Activated naive CD8-positive, alpha-beta T cell (primary cell): ENCODE data around the gene CAMKK2.
"Not testable (repeated sequence)": the region's sequence is repeated elsewhere in the genome, so short reads cannot be mapped to it uniquely, and the experiment has no call there.

Experiments used
- H3K27ac Mint-ChIP-seq: one replicate; pipeline ENCODE4 v1.8.0; 2021; ENCODE audit warnings: mixed read lengths
- H3K27me3 Mint-ChIP-seq: one replicate; pipeline ENCODE4 v1.8.0; 2021; ENCODE audit warnings: mixed read lengths
- H3K36me3 Mint-ChIP-seq: one replicate; pipeline ENCODE4 v1.8.0; 2021; ENCODE audit warnings: mixed read lengths
- H3K4me1 Mint-ChIP-seq: one replicate; pipeline ENCODE4 v1.8.0; 2021; ENCODE audit warnings: low read depth, mixed read lengths
- H3K4me3 Mint-ChIP-seq: one replicate; pipeline ENCODE4 v1.8.0; 2021; ENCODE audit warnings: mild to moderate bottlenecking, mixed read lengths
- H3K9me3 Mint-ChIP-seq: one replicate; pipeline ENCODE4 v1.8.0; 2021; ENCODE audit warnings: low read depth, mixed read lengths

The CAMKK2 gene

DNA sequence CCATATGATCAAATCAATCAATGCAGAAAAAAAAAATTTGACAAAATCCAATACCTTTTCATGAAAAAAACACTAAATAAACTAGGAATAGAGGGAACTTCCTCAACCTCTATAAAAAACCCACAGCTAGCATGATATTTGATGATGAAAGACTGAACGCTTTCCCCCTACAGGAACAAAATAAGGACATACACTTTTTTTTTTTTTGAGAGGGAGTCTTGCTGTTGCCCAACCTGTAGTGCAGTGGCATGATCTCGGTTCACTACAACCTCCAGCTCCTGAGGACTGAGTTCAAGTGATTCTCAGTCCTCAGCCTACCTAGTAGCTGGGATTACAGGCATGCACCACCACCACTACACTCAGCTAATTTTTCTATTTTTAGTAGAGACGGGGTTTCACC is 17.9 kb upstream of the CAMKK2 start:
- peak overlapping the region; percentile 16 for H3K27ac Mint-ChIP-seq
- H3K27me3 Mint-ChIP-seq, result no peaks in the 10 kb centered on the region
- H3K36me3 Mint-ChIP-seq, result peaks cover 18% of the 10 kb centered on the region

DNA sequence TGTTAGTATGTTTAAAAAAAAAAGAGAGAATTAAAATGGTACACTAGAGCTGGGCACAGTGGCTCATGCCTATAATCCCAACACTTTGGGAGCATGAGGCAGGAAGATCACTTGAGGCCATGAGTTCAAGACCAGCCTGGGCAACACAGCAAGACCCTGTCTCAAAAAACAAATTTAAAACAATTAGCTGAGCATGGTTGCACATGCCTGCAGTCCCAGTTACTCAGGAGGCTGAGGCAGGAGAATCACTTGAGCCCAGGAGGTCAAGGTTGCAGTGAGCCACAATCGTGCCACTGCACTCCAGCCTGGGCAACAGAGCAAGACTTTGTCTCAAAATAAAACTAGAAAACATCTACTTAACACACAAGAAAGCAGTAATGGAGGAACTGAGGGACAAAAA is 13.7 kb upstream of the CAMKK2 start:
- H3K9me3 Mint-ChIP-seq, H3K27ac Mint-ChIP-seq, H3K36me3 Mint-ChIP-seq, H3K4me3 Mint-ChIP-seq, H3K27me3 Mint-ChIP-seq: not testable (repeated sequence)
- H3K4me1 Mint-ChIP-seq, result peaks cover 19% of the 10 kb centered on the region

More for the DNA sequence above, 17.9 kb upstream of the CAMKK2 start:
- Mint-ChIP-seq H3K9me3 (no peaks in the 10 kb centered on the region), H3K4me1 (peaks cover 28% of the 10 kb centered on the region), H3K4me3 (no peak overlapping the region)

DNA sequence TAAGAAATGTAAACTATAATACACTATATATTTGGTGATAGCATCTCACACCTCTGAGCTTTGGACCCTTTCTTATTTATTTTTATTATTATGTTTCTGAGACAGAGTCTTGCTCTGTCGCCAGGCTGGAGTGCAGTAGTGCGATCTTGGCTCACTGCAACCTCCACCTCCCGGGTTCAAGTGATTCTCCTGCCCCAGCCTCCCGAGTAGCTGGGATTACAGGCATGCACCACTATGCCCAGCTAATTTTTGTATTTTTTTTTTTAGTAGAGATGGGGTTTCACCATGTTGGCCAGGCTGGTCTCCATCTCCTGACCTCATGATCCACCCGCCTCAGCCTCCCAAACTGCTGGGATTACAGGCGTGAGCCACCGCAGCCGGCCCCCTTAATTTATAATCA is 10.9 kb upstream of the CAMKK2 start:
- not testable (repeated sequence) for H3K27ac Mint-ChIP-seq, H3K36me3 Mint-ChIP-seq, H3K27me3 Mint-ChIP-seq, H3K9me3 Mint-ChIP-seq, H3K4me1 Mint-ChIP-seq, H3K4me3 Mint-ChIP-seq

DNA sequence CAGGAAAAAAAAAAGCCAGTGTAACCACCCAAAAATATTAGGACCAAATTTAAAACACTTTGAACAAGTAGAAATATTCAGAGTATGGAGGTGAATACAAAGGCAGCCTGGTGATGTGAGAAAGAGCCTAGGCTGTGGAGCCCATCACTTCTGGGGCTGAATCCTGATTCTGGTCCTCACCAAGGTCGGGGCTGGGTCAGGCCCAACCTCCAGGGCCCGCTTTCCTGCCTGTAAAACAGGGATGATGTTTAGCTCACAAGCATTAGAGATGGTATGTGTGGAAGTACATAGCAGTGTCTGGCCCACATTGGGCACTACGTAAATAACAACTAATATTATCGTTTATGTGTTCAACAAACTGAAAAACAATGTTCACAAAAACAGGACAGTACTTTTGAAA is 7.8 kb upstream of the CAMKK2 start:
- Mint-ChIP-seq H3K27ac (no peak overlapping the region), H3K36me3 (peaks cover 2% of the 10 kb centered on the region), H3K4me1 (no peaks in the 10 kb centered on the region), H3K4me3 (no peak overlapping the region), H3K9me3 (no peaks in the 10 kb centered on the region), H3K27me3 (no peaks in the 10 kb centered on the region)

DNA sequence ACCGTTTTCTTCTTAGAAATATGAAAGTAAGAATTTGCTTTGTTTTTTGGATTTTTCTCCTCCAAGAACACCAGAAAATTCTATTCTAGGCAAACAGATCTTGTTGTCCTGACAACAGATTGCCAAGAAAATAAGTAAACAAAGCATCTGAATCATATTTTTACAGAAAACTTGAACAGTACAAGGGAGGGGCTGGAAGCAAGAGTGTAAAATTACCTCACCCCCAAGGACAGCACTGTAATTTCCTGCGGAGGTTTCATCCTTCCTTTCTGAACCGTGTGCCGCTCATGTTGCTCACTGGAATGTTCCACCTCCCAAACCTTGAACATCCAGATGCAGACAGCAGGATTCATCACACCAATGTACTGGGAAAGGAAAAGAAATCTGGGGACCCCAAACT is 5.4 kb upstream of the CAMKK2 start:
- Mint-ChIP-seq H3K4me1 (peaks cover 9% of the 10 kb centered on the region), H3K27ac (no peak overlapping the region), H3K4me3 (no peak overlapping the region), H3K36me3 (no peaks in the 10 kb centered on the region), H3K9me3 (no peaks in the 10 kb centered on the region), H3K27me3 (no peaks in the 10 kb centered on the region)

DNA sequence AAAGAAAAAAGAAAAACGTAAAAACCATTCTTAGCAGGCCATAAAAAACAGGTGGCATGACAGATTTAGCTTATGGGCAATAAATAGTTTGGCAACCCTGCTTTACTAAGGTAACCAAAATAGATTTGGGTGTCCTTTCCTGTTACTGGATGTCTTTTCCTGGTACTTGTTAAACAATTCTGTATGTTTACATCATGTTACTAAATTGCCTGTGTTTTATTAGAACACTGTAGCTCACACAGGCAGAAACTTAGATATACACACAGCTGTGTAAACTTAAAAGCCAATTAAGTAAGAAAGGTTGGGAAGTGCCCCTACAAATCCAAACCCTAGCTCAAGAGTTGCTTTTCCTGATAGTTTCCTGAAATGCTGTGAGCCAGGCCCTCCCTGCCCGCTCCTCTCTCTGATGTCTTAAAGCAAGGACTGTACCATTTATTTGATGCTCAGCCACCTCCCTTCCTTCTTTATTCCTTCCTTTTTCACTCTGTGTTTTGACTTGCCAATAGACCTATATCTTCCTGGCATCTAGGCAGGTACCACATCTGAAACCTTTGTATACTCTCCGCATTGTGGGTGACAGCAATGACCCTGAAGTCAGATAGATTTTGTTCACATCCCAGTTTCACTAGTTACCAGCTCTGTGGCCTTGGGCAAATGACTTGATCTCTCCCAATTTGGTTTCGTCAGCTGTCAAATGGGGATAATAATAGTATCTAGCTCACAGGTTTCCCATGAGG is 3.7 kb upstream of the CAMKK2 start:
- Mint-ChIP-seq H3K27me3 (no peaks in the 10 kb centered on the region), H3K4me3 (no peak overlapping the region), H3K4me1 (peaks cover 10% of the 10 kb centered on the region)

DNA sequence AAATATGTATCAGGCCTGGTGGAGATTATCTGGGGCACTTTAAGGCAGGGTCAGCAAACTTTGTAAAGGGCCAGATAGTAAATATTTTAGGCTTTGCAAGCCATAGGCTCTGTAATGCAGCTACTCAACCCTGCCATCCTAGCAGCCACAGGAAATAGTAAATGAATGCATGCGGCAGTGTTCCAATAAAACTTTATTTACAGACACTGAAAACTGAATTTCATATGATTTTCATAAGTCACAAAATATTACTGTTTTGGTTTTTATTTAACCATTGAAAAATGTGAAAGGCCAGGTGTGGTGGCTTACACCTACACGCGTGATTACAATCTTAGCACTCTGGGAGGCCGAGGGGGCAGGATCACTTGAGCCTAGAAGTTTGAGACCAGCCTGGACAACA is 3.2 kb upstream of the CAMKK2 start:
- no peaks in the 10 kb centered on the region for H3K27me3 Mint-ChIP-seq
- peaks cover 13% of the 10 kb centered on the region for H3K4me1 Mint-ChIP-seq
- no peak overlapping the region for H3K27ac Mint-ChIP-seq
- no peaks in the 10 kb centered on the region for H3K9me3 Mint-ChIP-seq
- no peak overlapping the region for H3K4me3 Mint-ChIP-seq
- H3K36me3 Mint-ChIP-seq, result no peaks in the 10 kb centered on the region

More for the DNA sequence above, 3.7 kb upstream of the CAMKK2 start:
- Mint-ChIP-seq H3K36me3 (no peaks in the 10 kb centered on the region), H3K27ac (no peak overlapping the region), H3K9me3 (no peaks in the 10 kb centered on the region)

DNA sequence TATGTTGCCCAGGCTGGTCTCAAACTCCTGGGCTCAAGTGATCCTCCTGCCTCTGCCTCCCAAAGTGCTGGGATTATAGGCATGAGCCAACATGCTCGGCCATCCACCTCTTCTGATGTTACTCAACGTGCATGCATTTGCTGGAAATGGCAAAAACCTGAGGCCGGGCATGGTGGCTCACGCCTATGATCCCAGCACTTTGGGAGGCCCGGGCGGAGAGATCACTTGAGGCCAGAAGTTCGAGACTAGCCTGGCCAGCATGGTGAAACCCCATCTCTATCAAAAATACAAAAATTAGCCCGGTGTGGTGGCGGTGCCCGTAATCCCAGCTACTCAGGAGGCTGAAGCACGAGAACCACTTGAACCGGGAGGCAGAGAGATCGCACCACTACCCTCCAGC is 1.9 kb upstream of the CAMKK2 start:
- H3K36me3 Mint-ChIP-seq, H3K9me3 Mint-ChIP-seq, H3K27me3 Mint-ChIP-seq, H3K27ac Mint-ChIP-seq: not testable (repeated sequence)
- Mint-ChIP-seq H3K4me1 (peaks cover 17% of the 10 kb centered on the region), H3K4me3 (peak overlapping the region; percentile 87)

DNA sequence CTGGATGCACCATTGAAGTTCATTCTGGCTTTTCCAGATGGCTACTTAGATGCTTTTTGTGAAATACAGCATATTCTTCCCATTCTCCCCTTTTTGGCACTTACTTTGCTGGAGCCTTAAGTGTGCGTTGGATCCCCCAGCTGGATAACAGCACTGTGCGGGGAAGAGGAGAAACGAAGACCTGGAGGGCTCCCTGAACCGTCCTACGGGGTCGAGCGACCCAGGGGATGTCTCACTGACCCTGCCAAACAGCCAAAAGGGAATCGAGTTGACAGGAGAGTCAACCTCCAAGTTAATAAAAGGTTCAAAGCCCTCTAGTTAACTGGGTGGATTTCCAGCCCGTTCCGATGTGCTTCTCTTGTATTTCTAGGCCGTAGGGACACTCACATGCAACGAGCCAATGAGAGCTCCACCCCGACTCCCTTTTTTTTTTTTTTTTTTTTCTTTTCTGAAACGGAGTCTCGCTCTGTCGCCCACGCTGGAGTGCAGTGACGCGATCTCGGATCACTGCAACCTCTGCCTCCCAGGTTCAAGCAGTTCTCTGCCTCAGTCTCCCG is 1.0 kb upstream of the CAMKK2 start:
- H3K9me3 Mint-ChIP-seq, result no peaks in the 10 kb centered on the region
- no peaks in the 10 kb centered on the region for H3K36me3 Mint-ChIP-seq
- H3K4me1 Mint-ChIP-seq, result peaks cover 19% of the 10 kb centered on the region
- H3K27ac Mint-ChIP-seq, result peak overlapping the region; percentile 70
- H3K27me3 Mint-ChIP-seq, result no peaks in the 10 kb centered on the region
- H3K4me3 Mint-ChIP-seq, result peak overlapping the region; percentile 87

DNA sequence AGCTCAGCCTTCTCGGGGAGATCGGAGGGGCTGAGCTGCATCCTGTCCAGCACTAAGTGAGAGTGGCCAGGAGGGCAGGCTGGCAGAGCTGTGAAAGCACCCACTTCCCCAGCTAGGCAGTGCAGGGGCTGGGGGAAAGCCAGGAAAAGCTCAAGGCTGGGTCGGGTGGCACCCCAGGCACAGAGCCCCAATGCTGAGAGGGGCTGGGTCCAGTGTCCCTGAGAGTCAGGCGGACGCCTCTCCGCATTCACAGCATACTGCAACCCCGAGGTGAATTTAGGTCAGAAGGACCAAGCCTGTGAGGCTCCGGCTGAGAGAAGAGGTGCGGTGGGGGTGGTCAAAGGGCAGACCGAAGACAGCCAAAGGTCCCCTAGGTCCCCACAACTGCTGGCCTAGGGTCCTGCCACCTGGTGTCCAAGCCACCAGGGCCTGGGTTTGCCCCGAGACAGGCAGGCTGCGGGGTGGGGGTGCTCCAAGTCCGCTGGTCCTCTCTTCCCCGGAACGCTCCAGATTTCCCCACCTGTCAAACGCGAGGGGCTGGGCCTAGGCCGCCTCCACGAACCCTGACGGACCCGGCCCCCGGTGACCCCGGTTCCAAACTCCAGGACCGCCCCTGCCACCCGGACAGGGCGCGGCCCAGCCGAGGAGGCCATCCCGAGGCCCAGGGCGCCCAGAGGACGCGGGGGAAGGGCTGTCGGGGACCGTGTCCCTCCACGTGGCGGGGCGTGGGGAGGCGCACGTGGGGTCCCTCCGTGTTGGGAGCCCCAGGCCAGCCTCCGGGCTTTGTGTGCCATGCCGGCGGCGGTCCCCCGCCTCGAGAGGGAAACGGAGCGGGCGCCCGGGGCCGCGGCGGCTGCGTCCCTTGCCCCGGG is 527 bp downstream of the CAMKK2 start:
- no peaks in the 10 kb centered on the region for H3K27me3 Mint-ChIP-seq
- peak overlapping the region; percentile 91 for H3K4me3 Mint-ChIP-seq
- H3K4me1 Mint-ChIP-seq, result peaks cover 25% of the 10 kb centered on the region
- H3K36me3 Mint-ChIP-seq, result peaks cover 2% of the 10 kb centered on the region
- H3K27ac Mint-ChIP-seq, result peak overlapping the region; percentile 72
- H3K9me3 Mint-ChIP-seq, result no peaks in the 10 kb centered on the region

DNA sequence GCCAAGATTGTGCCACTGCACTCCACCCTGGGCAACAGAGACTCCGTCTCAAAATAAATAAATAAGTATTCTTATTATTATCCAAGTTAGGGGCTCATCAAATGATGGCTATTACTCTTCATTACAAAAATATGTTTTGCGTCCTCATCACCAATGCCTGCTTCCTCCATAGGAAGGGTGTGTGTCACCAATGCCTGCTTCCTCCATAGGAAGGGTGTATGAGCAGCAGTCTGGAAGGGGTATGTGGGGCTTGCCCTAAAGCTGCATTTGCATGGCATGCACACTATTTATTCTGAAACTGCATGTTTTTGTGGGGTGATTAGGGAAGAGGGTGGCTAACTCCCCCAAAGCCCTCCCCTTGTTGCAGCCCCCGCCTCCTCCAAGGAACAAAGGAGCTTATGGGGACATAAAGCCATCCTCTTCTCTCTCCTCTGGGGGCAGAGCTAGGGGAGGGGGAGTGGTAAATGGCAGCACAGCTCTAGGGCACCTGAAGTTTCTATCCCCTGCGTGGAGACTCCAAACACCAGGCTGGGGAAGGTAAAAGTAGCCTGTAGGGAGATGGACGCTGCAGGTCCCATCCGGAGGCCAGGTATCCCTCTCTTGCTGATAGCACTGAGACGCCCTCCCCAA is 1.3 kb downstream of the CAMKK2 start:
- Mint-ChIP-seq H3K27ac (peak overlapping the region; percentile 72), H3K4me1 (peaks cover 25% of the 10 kb centered on the region), H3K36me3 (peaks cover 2% of the 10 kb centered on the region), H3K4me3 (peak overlapping the region; percentile 91), H3K27me3 (no peaks in the 10 kb centered on the region), H3K9me3 (no peaks in the 10 kb centered on the region)

DNA sequence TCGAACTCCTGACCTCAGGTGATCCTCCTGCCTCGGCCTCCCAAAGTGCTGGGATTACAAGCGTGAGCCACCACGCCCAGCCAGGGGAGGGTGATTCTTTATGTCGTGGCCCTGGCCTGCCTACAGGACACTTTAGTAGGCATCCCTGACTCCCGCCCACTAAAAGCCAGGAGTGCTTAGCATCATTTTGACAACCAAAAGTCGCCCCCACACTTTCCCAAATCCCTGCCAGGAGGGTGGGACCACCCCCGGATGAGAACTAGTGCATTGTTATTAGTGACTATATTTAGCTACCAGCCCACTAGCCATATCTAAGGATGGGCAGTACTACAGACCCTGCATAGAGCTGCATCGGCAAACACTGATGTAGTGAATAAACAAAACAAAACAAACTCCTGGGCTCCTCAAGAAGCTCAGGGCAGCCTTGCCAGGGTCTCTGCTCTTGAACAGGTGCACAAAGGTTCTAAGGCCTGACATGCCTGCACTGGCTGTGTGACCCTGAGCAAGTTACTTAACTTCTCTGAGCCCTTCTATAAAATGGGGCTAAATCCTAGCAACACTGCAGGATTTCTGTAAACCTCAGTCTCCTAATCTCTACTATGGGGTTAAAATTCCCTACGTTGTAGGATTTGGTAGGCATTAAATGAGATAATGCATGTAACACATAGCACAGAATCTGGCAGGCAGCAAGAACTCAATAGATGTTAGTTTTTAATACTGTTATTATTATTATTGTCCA is 2.2 kb downstream of the CAMKK2 start:
- Mint-ChIP-seq H3K36me3 (peaks cover 2% of the 10 kb centered on the region), H3K27me3 (no peaks in the 10 kb centered on the region), H3K4me3 (peak overlapping the region; percentile 91), H3K4me1 (peaks cover 25% of the 10 kb centered on the region), H3K27ac (no peak overlapping the region), H3K9me3 (no peaks in the 10 kb centered on the region)

DNA sequence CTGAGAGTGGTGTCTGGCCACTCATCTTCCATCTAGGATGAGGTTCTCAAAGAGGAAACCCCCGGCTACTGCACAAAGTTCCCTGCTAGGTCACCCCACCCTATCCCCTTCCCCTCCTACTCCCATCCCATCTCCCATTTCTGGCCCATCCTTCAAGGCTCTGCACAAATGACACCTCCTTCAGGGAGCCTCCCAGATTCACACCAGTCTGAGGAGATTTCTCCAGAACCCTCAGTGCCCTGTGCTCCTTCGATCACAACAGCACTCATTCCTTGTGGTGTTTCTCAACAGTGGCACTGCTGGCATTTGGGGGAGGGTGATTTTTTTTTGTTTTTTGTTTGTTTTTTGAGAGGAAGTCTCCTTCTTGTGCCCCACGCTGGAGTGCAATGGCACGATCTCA is 2.9 kb downstream of the CAMKK2 start:
- Mint-ChIP-seq H3K4me3 (no peak overlapping the region), H3K27me3 (no peaks in the 10 kb centered on the region), H3K9me3 (no peaks in the 10 kb centered on the region), H3K36me3 (peaks cover 2% of the 10 kb centered on the region), H3K4me1 (peaks cover 26% of the 10 kb centered on the region), H3K27ac (no peak overlapping the region)

DNA sequence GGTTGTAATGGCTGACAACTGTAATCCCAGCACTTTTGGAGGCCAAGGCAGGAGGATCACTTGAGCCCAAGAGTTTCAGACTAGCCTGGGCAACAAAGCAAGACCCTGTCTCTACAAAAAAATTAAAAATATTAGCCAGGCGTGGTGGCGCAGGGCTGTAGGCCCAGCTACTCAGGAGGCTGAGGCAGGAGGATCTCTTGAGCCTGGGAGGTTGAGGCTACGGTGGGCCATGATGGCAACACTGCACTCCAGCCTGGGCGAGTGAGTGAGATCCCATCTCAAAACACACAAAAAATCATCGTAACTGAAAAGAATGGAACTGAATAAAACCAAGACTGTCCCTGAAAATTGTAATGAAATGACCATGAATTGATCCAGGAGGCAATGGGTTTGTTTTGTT is 6.1 kb downstream of the CAMKK2 start:
- H3K4me3 Mint-ChIP-seq, result no peak overlapping the region
- H3K27me3 Mint-ChIP-seq, result no peaks in the 10 kb centered on the region
- no peak overlapping the region for H3K27ac Mint-ChIP-seq
- H3K36me3 Mint-ChIP-seq, result peaks cover 2% of the 10 kb centered on the region
- H3K9me3 Mint-ChIP-seq, result no peaks in the 10 kb centered on the region
- H3K4me1 Mint-ChIP-seq, result peaks cover 24% of the 10 kb centered on the region
